Body of pancreas (tissue), 4 donors: ENCODE data around the gene RAB1A.

ENCODE experiments used
- CTCF ChIP-seq, 7 experiments: fragments of 450-650 bp in 4 of 7; fragments of 200-600 bp in 3 of 7; sonication (generic) in 3 of 7; IDR thresholded peaks; one replicate each; pipeline ENCODE4 v1.5.1; 2016 to 2019; ENCODE audit warnings: antibody characterized with exemption in 7 of 7
- POLR2A ChIP-seq, 3 donors: fragments of 450-650 bp; IDR thresholded peaks; one replicate each; pipeline ENCODE4 v1.6.1; 2016; ENCODE audit warnings: antibody characterized with exemption in 3 of 3, mild to moderate bottlenecking in 2 of 3

- TF ChIP-seq CTCF (IDR thresholded peaks at IDR 0.05), result peak; percentile 82 to 97 (median 96)
- no peak for TF ChIP-seq POLR2A (IDR thresholded peaks at IDR 0.05)
Observed at GRCh38 chr2:65040400-65041261, 89.3 kb downstream of the RAB1A start.
